A549 treated with AZD9567 at 1 μM for 4 hours (cell line): ENCODE data around the gene MXD4. TPM values are rescaled to one million over a fixed set of nuclear protein-coding genes. Genes with fewer than 3 reads are reported as not detected.

Experiments
- total RNA-seq: library from RNA; stranded (reverse); fragments of 200-300 nt; extraction: Qiagen RNA extraction; gene quantifications from 5 replicates; pipeline ENCODE4 v1.2.3, GENCODE V29; 2022; ENCODE audit not compliant: insufficient read depth

Gene MXD4
- total RNA-seq, result 18.5 to 22.7 TPM (median 20.8 TPM) in 5 replicates

GRCh38 chr4:2261853-2262144, at the start of gene MXD4:
TSS of gene MXD4 (minus strand) at chr4:2262109. CDS start at chr4:2261980, 129 bp downstream.

GRCh38 chr4:2241410-2242353, 20.2 kb downstream of the MXD4 start, which contains the start of the genes HAUS3 and POLN:
TSS of gene HAUS3 (minus strand) at chr4:2242121. CDS start at chr4:2240946, 1,175 bp downstream.
TSS of gene POLN (minus strand) at chr4:2242121. CDS start at chr4:2229231, 12,890 bp downstream.

Other genes starting within 250 kb of the MXD4 start
- 12.5 to 15.9 TPM (median 15.1 TPM) in 5 replicates for gene NAT8L, start 202.8 kb downstream of the MXD4 start, total RNA-seq
- gene HAUS3, start 20.0 kb downstream of the MXD4 start, total RNA-seq, result 7.9 to 12.3 TPM (median 9.7 TPM) in 5 replicates
- gene POLN, start 20.0 kb downstream of the MXD4 start, total RNA-seq, result 0.60 to 2.0 TPM (median 0.77 TPM) in 5 replicates
- gene ZFYVE28, start 156.5 kb upstream of the MXD4 start, total RNA-seq, result 1.7 to 2.8 TPM (median 2.6 TPM) in 5 replicates
- gene CFAP99, start 156.8 kb upstream of the MXD4 start, total RNA-seq, result 0.07 to 0.13 TPM in 2 of 5 replicates, not detected in the others
- 62.4 to 79.8 TPM (median 64.8 TPM) in 5 replicates for gene RNF4, start 207.0 kb upstream of the MXD4 start, total RNA-seq